ENCODE measurements around the gene DMRTB1. TPM values are rescaled to one million over a fixed set of nuclear protein-coding genes. Genes with fewer than 3 reads are reported as not detected.

DMRTB1 gene
- polyA plus RNA-seq, 1 donor: 0.10 TPM

GRCh38 chr1:53435151-53435550 lies 24.0 kb upstream of the DMRTB1 start:
- DNase-seq: no peak

GRCh38 chr1:53438427-53439336 lies 20.5 kb upstream of the DMRTB1 start:
- no peak for DNase-seq

- no peak for DNase-seq
Measured at GRCh38 chr1:53439337-53440207, 19.6 kb upstream of the DMRTB1 start.

GRCh38 chr1:53440633-53441032 lies 18.6 kb upstream of the DMRTB1 start:
- DNase-seq: no peak

- DNase-seq: no peak
Measured at GRCh38 chr1:53442299-53442698, 16.9 kb upstream of the DMRTB1 start.

GRCh38 chr1:53446051-53446450 lies 13.1 kb upstream of the DMRTB1 start:
- DNase-seq: no peak

GRCh38 chr1:53447413-53447812 lies 11.8 kb upstream of the DMRTB1 start:
- DNase-seq: no peak

GRCh38 chr1:53448241-53448841 lies 10.9 kb upstream of the DMRTB1 start:
- no peak for DNase-seq

- no peak for DNase-seq
Measured at GRCh38 chr1:53449021-53449420, 10.2 kb upstream of the DMRTB1 start.

- no peak for DNase-seq
Measured at GRCh38 chr1:53449693-53450092, 9.5 kb upstream of the DMRTB1 start.

- DNase-seq: no peak
Measured at GRCh38 chr1:53450225-53450624, 9.0 kb upstream of the DMRTB1 start.

- DNase-seq: no peak
Measured at GRCh38 chr1:53454019-53454418, 5.2 kb upstream of the DMRTB1 start.

GRCh38 chr1:53455364-53455991 lies 3.7 kb upstream of the DMRTB1 start:
- no peak for DNase-seq

GRCh38 chr1:53458634-53459033 lies 565 bp upstream of the DMRTB1 start:
- DNase-seq: no peak

GRCh38 chr1:53460211-53460634 lies 1.0 kb downstream of the DMRTB1 start:
- DNase-seq: no peak

- peak; percentile 44 for DNase-seq
Measured at GRCh38 chr1:53460666-53461322, 1.6 kb downstream of the DMRTB1 start.

GRCh38 chr1:53461323-53462044 lies 2.3 kb downstream of the DMRTB1 start:
- DNase-seq: no peak

- DNase-seq: no peak
Measured at GRCh38 chr1:53462193-53462592, 3.0 kb downstream of the DMRTB1 start.

- DNase-seq: no peak
Measured at GRCh38 chr1:53462769-53463501, 3.7 kb downstream of the DMRTB1 start.

Data from left kidney (tissue), 2 donors.